22Rv1 (cell line): Measurements from ENCODE around the gene SETD9.

Experiments
- ZFX ChIP-seq: fragments of 450-650 bp; IDR thresholded peaks from 2 replicates; pipeline ENCODE4 v1.6.1; 2017; ENCODE audit warnings: antibody characterized with exemption, borderline replicate concordance
- TF ChIP-seq, protein P1 (sequence below): fragments of 450-650 bp; IDR thresholded peaks from 2 replicates; pipeline ENCODE4 v1.5.1; 2017; ENCODE audit warnings: mild to moderate bottlenecking

DNA sequence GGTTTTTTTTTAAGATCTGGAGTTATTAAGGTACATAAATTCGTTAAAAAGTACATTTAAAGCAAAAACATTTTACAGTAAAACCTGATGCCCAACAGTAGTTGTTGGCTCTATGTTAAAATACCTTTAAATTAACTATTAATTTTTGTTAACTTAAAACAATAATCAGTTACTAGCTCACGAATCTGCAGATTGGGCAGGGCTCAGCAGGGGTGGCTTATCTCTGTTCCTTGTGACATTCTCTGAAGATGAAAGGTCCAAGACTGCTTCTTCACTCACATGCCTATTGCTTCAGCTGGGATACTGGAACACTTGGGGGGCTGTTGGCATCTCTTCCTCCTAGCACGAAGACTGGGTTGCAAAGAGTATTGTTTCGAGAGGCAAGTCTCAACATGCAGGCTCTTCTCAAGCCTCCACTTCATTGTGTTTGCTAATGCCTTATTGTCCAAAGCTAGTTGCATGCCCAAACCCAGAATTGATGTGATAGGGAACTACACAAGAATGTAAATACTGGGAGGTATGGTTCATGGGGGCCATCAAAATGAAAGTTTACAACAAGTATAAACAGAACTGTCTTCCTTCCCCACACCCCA, 47.4 kb upstream of the SETD9 start:
- TF ChIP-seq, protein P1, sequence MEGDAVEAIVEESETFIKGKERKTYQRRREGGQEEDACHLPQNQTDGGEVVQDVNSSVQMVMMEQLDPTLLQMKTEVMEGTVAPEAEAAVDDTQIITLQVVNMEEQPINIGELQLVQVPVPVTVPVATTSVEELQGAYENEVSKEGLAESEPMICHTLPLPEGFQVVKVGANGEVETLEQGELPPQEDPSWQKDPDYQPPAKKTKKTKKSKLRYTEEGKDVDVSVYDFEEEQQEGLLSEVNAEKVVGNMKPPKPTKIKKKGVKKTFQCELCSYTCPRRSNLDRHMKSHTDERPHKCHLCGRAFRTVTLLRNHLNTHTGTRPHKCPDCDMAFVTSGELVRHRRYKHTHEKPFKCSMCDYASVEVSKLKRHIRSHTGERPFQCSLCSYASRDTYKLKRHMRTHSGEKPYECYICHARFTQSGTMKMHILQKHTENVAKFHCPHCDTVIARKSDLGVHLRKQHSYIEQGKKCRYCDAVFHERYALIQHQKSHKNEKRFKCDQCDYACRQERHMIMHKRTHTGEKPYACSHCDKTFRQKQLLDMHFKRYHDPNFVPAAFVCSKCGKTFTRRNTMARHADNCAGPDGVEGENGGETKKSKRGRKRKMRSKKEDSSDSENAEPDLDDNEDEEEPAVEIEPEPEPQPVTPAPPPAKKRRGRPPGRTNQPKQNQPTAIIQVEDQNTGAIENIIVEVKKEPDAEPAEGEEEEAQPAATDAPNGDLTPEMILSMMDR = no peak
- TF ChIP-seq ZFX = no peak
